OCI-LY7 (cell line): ENCODE data around the gene TLR9.

Experiments used
- CTCF ChIP-seq: fragments of 200-600 bp; sonication (generic); conservative IDR thresholded peaks from 2 replicates; pipeline ENCODE4 v1.5.1; 2014; ENCODE audit warnings: mild to moderate bottlenecking, antibody characterized with exemption, low read length, moderate library complexity, mixed read lengths
- EZH2phosphoT487 ChIP-seq: fragments of 200-600 bp; sonication (generic); IDR thresholded peaks from 2 replicates; pipeline ENCODE4 v1.6.1; 2018; ENCODE audit warnings: low read depth, borderline replicate concordance, mild to moderate bottlenecking, mixed run types, antibody characterized with exemption, low read length, moderate library complexity, mixed read lengths

GRCh38 chr3:52245322-52246263, 20.1 kb upstream of the TLR9 start, which contains the start of gene PPM1M:
- TF ChIP-seq CTCF (no peak), EZH2phosphoT487 (no peak)
